NK-92 treated with Interleukin-12 subunit alpha and Interleukin-12 subunit beta, amount 100 ng/mL, for 24 hours (cell line): ENCODE results near the gene SLC5A10.
"Not testable (repeated sequence)": the region's sequence is repeated elsewhere in the genome, so short reads cannot be mapped to it uniquely, and the experiment has no call there.

Experiments used
- DNase-seq: peaks from one replicate; lab custom pipeline; 2025; lab: John Stamatoyannopoulos, UW

SLC5A10 gene

GRCh38 chr17:18951941-18952842 is at the start of gene SLC5A10:
Gene SLC5A10 (plus strand): TSS chr17:18952165. CDS start chr17:18952206, 41 bp downstream.
- DNase-seq, result no peak

- no peak for DNase-seq
Measured at GRCh38 chr17:18904482-18904881, 47.5 kb upstream of the SLC5A10 start.

- DNase-seq, result no peak
Measured at GRCh38 chr17:18905226-18905625, 46.7 kb upstream of the SLC5A10 start.

GRCh38 chr17:18910326-18910725 is 41.6 kb upstream of the SLC5A10 start:
- DNase-seq, result no peak

GRCh38 chr17:18910881-18911280 is 41.1 kb upstream of the SLC5A10 start:
- DNase-seq, result no peak

- no peak for DNase-seq
Measured at GRCh38 chr17:18916816-18917500, 35.0 kb upstream of the SLC5A10 start.

- no peak for DNase-seq
Measured at GRCh38 chr17:18917506-18918032, 34.4 kb upstream of the SLC5A10 start.

GRCh38 chr17:18919963-18920362 is 32.0 kb upstream of the SLC5A10 start:
- DNase-seq, result no peak

- no peak for DNase-seq
Measured at GRCh38 chr17:18920911-18921441, 31.0 kb upstream of the SLC5A10 start.

- DNase-seq, result no peak
Measured at GRCh38 chr17:18921485-18921884, 30.5 kb upstream of the SLC5A10 start.

GRCh38 chr17:18921912-18922451 is 30.0 kb upstream of the SLC5A10 start:
- no peak for DNase-seq

GRCh38 chr17:18922596-18922995 is 29.4 kb upstream of the SLC5A10 start:
- DNase-seq, result not testable (repeated sequence)

- no peak for DNase-seq
Measured at GRCh38 chr17:18925187-18925586, 26.8 kb upstream of the SLC5A10 start.

- no peak for DNase-seq
Measured at GRCh38 chr17:18928628-18929125, 23.3 kb upstream of the SLC5A10 start.

GRCh38 chr17:18932360-18933055 is 19.5 kb upstream of the SLC5A10 start:
- DNase-seq, result no peak

- no peak for DNase-seq
Measured at GRCh38 chr17:18933102-18934058, 18.6 kb upstream of the SLC5A10 start.

- DNase-seq, result no peak
Measured at GRCh38 chr17:18937981-18938691, 13.8 kb upstream of the SLC5A10 start.

- DNase-seq, result no peak
Measured at GRCh38 chr17:18938692-18939023, 13.3 kb upstream of the SLC5A10 start.

GRCh38 chr17:18944646-18945045 is 7.3 kb upstream of the SLC5A10 start:
- no peak for DNase-seq

GRCh38 chr17:18946536-18946935 is 5.4 kb upstream of the SLC5A10 start:
- DNase-seq, result no peak
